H9 (cell line): ENCODE results near the gene MRFAP1. TPM values are rescaled to one million over a fixed set of nuclear protein-coding genes. Genes with fewer than 3 reads are reported as not detected.

Experiments
- DNase-seq: peaks from one replicate; pipeline ENCODE4 v3.0.0-alpha.2; 2017
- H2AFZ ChIP-seq: one replicate; pipeline ENCODE4 v1.6.1; 2013; ENCODE audit warnings: mild to moderate bottlenecking, low read length, control low read depth, moderate library complexity
- H2AK5ac ChIP-seq: 2 replicates; pipeline ENCODE4 v1.6.1; 2013; ENCODE audit warnings: low read length, control low read depth, mixed read lengths; ENCODE audit not compliant: insufficient read length
- H2BK120ac ChIP-seq: one replicate; pipeline ENCODE4 v1.6.1; 2013; ENCODE audit warnings: low read depth, mild to moderate bottlenecking, low read length, control low read depth, inconsistent platforms; ENCODE audit not compliant: poor library complexity, severe bottlenecking
- H2BK12ac ChIP-seq: 2 replicates; pipeline ENCODE4 v1.6.1; 2013; ENCODE audit warnings: low read length, control low read depth, mixed read lengths, low read depth; ENCODE audit not compliant: insufficient read length
- H2BK15ac ChIP-seq: 2 replicates; pipeline ENCODE4 v1.6.1; 2013; ENCODE audit warnings: low read depth, low read length, control low read depth
- H2BK20ac ChIP-seq: one replicate; pipeline ENCODE4 v1.6.1; 2013; ENCODE audit warnings: low read depth, mild to moderate bottlenecking, low read length, control low read depth, inconsistent platforms; ENCODE audit not compliant: poor library complexity, severe bottlenecking
- H2BK5ac ChIP-seq: 2 replicates; pipeline ENCODE4 v1.6.1; 2013; ENCODE audit warnings: low read length, control low read depth, mixed read lengths; ENCODE audit not compliant: insufficient read length
- H3K14ac ChIP-seq: 2 replicates; pipeline ENCODE4 v1.6.1; 2013; ENCODE audit warnings: low read length, control low read depth; ENCODE audit not compliant: insufficient read depth
- H3K18ac ChIP-seq: 2 replicates; pipeline ENCODE4 v1.6.1; 2013; ENCODE audit warnings: low read depth, mild to moderate bottlenecking, mixed read lengths, low read length, control low read depth; ENCODE audit not compliant: insufficient read length
- H3K23ac ChIP-seq: 2 replicates; pipeline ENCODE4 v1.6.1; 2013; ENCODE audit warnings: low read length, control low read depth, mixed read lengths, low read depth; ENCODE audit not compliant: insufficient read length
- H3K23me2 ChIP-seq: 2 replicates; pipeline ENCODE4 v1.6.1; 2013; ENCODE audit warnings: low read depth, mild to moderate bottlenecking, mixed read lengths, low read length, control low read depth; ENCODE audit not compliant: insufficient read length, poor library complexity, severe bottlenecking
- H3K27ac ChIP-seq: 2 replicates; pipeline ENCODE4 v1.5.1; 2013; ENCODE audit warnings: low read length, control low read depth, mixed read lengths, low read depth; ENCODE audit not compliant: insufficient read length
- H3K27me3 ChIP-seq: 2 replicates; pipeline ENCODE4 v1.6.1; 2013; ENCODE audit warnings: low read length, control low read depth, inconsistent platforms; ENCODE audit not compliant: insufficient read depth
- H3K4ac ChIP-seq: 2 replicates; pipeline ENCODE4 v1.6.1; 2013; ENCODE audit warnings: low read depth, mild to moderate bottlenecking, control low read depth, inconsistent platforms, low read length, moderate library complexity
- H3K4me1 ChIP-seq: 2 replicates; pipeline ENCODE4 v1.6.1; 2013; ENCODE audit warnings: low read length, control low read depth, inconsistent platforms; ENCODE audit not compliant: insufficient read depth
- H3K4me2 ChIP-seq: 2 replicates; pipeline ENCODE4 v1.6.1; 2013; ENCODE audit warnings: low read length, control low read depth, mixed read lengths; ENCODE audit not compliant: insufficient read length, insufficient read depth
- H3K56ac ChIP-seq: 2 replicates; pipeline ENCODE4 v1.6.1; 2013; ENCODE audit warnings: low read depth, mild to moderate bottlenecking, mixed read lengths, low read length, control low read depth; ENCODE audit not compliant: insufficient read length
- H3K79me1 ChIP-seq: 2 replicates; pipeline ENCODE4 v1.6.1; 2013; ENCODE audit warnings: low read depth, mild to moderate bottlenecking, moderate library complexity, low read length, control low read depth, inconsistent platforms; ENCODE audit not compliant: insufficient read depth, poor library complexity, severe bottlenecking
- H3K79me2 ChIP-seq: 2 replicates; pipeline ENCODE4 v1.6.1; 2013; ENCODE audit warnings: low read length, control low read depth, inconsistent platforms; ENCODE audit not compliant: insufficient read depth
- H3K9ac ChIP-seq: 2 replicates; pipeline ENCODE4 v1.6.1; 2013; ENCODE audit warnings: low read length, control low read depth, mixed read lengths; ENCODE audit not compliant: insufficient read length; ENCODE audit errors: extremely low read depth
- H3K9me3 ChIP-seq: one replicate; pipeline ENCODE4 v1.6.1; 2013; ENCODE audit warnings: low read depth, low read length, inconsistent platforms; ENCODE audit not compliant: control insufficient read depth
- H3T11ph ChIP-seq: one replicate; pipeline ENCODE4 v1.6.1; 2013; ENCODE audit warnings: mild to moderate bottlenecking, low read length, control low read depth, inconsistent platforms
- H4K20me1 ChIP-seq: one replicate; pipeline ENCODE4 v1.6.1; 2013; ENCODE audit not compliant: control insufficient read depth, insufficient read length, insufficient read depth
- H4K5ac ChIP-seq: 2 replicates; pipeline ENCODE4 v1.6.1; 2013; ENCODE audit warnings: low read depth, mild to moderate bottlenecking, mixed read lengths, low read length, control low read depth; ENCODE audit not compliant: insufficient read length
- H4K8ac ChIP-seq: replicated peaks from 2 replicates; pipeline ENCODE4 v1.6.1; 2013; ENCODE audit warnings: low read length, control low read depth, mixed read lengths, low read depth; ENCODE audit not compliant: insufficient read length
- H4K91ac ChIP-seq: 2 replicates; pipeline ENCODE4 v1.6.1; 2013; ENCODE audit warnings: low read depth, mild to moderate bottlenecking, moderate library complexity, mixed read lengths, low read length, control low read depth; ENCODE audit not compliant: insufficient read length
- H3K27ac Mint-ChIP-seq, 3 experiments: 2 replicates in 2 of 3; 3 replicates in 1 of 3; pipeline ENCODE4 v1.8.0; 2020 to 2021; ENCODE audit warnings: mixed read lengths in 3 of 3, mild to moderate bottlenecking in 1 of 3, moderate library complexity in 1 of 3
- H3K27me3 Mint-ChIP-seq: 2 replicates; pipeline ENCODE4 v1.8.0; 2021; ENCODE audit warnings: low read depth, mild to moderate bottlenecking, moderate library complexity, mixed read lengths
- H3K36me3 Mint-ChIP-seq, 3 experiments: 2 replicates in 2 of 3; 3 replicates in 1 of 3; pipeline ENCODE4 v1.8.0; 2020 to 2021; ENCODE audit warnings: low read depth in 3 of 3, mixed read lengths in 3 of 3; ENCODE audit not compliant: insufficient read depth in 1 of 3
- H3K4me1 Mint-ChIP-seq, 2 experiments: 2 replicates each; pipeline ENCODE4 v1.8.0; 2020; ENCODE audit warnings: mixed read lengths in 2 of 2
- H3K4me3 Mint-ChIP-seq, 2 experiments: 2 replicates in 1 of 2; 3 replicates in 1 of 2; pipeline ENCODE4 v1.8.0; 2020 to 2021; ENCODE audit warnings: mild to moderate bottlenecking in 2 of 2, mixed read lengths in 2 of 2, moderate library complexity in 1 of 2
- H3K9me3 Mint-ChIP-seq, 2 experiments: 2 replicates in 1 of 2; 3 replicates in 1 of 2; pipeline ENCODE4 v1.8.0; 2020; ENCODE audit warnings: mild to moderate bottlenecking in 2 of 2, mixed read lengths in 2 of 2, moderate library complexity in 1 of 2
- WGBS: extraction: QIAGEN DNeasy Blood & Tissue Kit; methylation state at CpG from one replicate; pipeline ENCODE4 v1.1.7; 2013; ENCODE audit warnings: missing lambda C conversion rate, low lambda C conversion rate, mixed read lengths; ENCODE audit not compliant: insufficient read length; ENCODE audit errors: extremely low coverage; 5-methylcytosine and 5-hydroxymethylcytosine counted together
- total RNA-seq: library from RNA; stranded (reverse); gene quantifications from 2 replicates; pipeline ENCODE4 v1.2.1, GENCODE V29; 2021
- TF ChIP-seq, protein P1 (sequence below): fragments of 200-600 bp; sonication (generic); conservative IDR thresholded peaks from 3 replicates; pipeline ENCODE4 v1.8.0; 2021; ENCODE audit warnings: antibody characterized with exemption, mild to moderate bottlenecking

The MRFAP1 gene
- total RNA-seq, 1 experiment from 2014 or later = 328 TPM

DNA sequence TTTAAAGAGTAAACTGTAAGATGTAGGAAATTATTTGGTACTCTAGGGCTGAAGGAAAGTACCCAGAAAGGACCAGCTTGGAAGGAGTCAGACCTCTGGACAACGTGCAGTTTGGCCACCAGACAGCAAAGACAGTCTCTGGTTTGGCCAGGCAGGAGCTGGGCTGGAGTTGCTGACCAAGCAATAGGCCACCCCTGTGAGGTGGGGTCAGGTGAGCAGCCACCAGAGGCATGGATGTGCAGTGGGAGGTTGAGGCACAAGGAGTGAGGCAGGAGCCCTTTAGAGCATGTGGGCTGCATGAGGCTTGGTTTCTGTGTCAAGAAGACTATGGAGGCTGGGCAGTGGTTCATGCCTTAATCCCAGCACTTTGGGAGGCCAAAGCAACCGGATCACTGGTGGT lies 17.7 kb upstream of the MRFAP1 start:
- Histone ChIP-seq H4K20me1 (no peaks in the 10 kb centered on the region), H3K79me1 (no peaks in the 10 kb centered on the region), H2BK15ac (no peak overlapping the region), H3K9ac (no peak overlapping the region), H3K23ac (no peak overlapping the region), H4K5ac (no peak overlapping the region), H3K23me2 (no peaks in the 10 kb centered on the region), H2BK20ac (no peak overlapping the region), H2BK12ac (no peak overlapping the region), H3K56ac (no peak overlapping the region), H4K8ac (no peak overlapping the region), H3K27ac (no peak overlapping the region), H3K4me2 (no peak overlapping the region), H3K79me2 (no peaks in the 10 kb centered on the region), H3K14ac (no peak overlapping the region), H3K4me1 (no peaks in the 10 kb centered on the region), H3K18ac (no peak overlapping the region), H3K27me3 (no peaks in the 10 kb centered on the region), H2AK5ac (no peak overlapping the region), H2BK5ac (no peak overlapping the region), H2BK120ac (no peak overlapping the region), H4K91ac (no peak overlapping the region), H3K4ac (no peak overlapping the region), H3K9me3 (no peaks in the 10 kb centered on the region), H2AFZ (no peak overlapping the region), H3T11ph (no peak overlapping the region)
- DNase-seq = no peak
- Mint-ChIP-seq H3K27me3 (no peaks in the 10 kb centered on the region; the same call in 1 of the 2 replicates), H3K9me3 (no peaks in the 10 kb centered on the region), H3K27ac (no peak overlapping the region), H3K4me3 (no peak overlapping the region), H3K4me1 (peaks cover 0 to 7% of the 10 kb centered on the region in 2 experiments; a peak in 3 of 4 replicates), H3K36me3 (peaks cover 0 to 12% (median 0%) of the 10 kb centered on the region in 3 experiments; a peak in 1 of 7 replicates)
- WGBS = no CpG with 5 or more reads among the region's 2 CpGs
- TF ChIP-seq, protein P1, sequence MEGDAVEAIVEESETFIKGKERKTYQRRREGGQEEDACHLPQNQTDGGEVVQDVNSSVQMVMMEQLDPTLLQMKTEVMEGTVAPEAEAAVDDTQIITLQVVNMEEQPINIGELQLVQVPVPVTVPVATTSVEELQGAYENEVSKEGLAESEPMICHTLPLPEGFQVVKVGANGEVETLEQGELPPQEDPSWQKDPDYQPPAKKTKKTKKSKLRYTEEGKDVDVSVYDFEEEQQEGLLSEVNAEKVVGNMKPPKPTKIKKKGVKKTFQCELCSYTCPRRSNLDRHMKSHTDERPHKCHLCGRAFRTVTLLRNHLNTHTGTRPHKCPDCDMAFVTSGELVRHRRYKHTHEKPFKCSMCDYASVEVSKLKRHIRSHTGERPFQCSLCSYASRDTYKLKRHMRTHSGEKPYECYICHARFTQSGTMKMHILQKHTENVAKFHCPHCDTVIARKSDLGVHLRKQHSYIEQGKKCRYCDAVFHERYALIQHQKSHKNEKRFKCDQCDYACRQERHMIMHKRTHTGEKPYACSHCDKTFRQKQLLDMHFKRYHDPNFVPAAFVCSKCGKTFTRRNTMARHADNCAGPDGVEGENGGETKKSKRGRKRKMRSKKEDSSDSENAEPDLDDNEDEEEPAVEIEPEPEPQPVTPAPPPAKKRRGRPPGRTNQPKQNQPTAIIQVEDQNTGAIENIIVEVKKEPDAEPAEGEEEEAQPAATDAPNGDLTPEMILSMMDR = no peak
